DMS153 (cell line): ENCODE measurements around the gene NAAA.
A peak's percentile ranks its signal among the peaks of the same experiment; 100 is the strongest.
"Not testable (repeated sequence)": the region's sequence is repeated elsewhere in the genome, so short reads cannot be mapped to it uniquely, and the experiment has no call there.

Experiments
- DNase-seq: peaks from one replicate; lab custom pipeline; 2025; lab: John Stamatoyannopoulos, UW

Gene NAAA

DNA sequence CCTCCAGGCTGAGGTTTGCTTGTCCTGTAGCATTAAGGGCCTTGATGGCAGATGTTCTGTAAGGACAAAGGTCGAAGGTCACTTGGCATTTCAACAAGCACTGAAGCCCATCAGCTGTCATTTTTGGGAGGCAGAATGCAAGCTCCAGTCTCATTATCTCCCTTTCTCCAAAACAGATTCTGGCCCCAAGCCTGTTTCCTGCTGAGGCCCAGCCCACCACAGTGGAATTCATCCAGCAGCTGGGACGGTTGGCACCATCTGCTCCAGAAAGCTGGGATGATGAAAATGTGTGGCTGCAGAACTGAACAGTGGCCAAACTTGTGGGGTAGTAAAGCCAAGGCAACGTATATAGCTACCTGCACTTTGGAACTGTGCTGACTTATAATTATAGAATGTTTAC, 20.9 kb downstream of the NAAA start:
- DNase-seq: no peak

DNA sequence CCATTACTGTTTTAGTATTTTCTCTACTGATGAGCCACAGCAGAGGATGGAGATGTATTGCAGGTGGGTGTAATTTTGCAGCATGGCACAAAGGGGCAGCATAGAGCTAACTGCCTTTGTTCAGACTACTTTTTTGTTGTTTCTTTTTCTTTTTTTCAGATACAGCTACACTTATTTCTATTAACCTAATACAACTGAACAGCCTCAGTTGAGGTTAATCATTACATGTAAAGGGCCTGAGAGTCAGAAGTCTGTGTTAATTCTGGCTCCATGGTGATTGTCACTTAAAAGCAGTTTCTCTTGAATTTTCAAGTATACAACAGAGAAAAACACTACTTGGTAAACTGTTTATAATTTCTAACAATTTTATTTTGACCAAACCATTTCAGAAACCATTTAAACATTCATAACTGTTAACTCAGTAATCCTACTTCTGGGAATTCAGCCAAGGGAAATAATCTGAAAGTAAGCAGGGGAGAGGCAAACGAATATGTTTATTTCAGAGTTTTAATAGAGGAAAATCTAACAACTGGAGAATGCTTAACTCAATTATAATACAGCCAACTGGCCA, 24.6 kb downstream of the NAAA start:
- DNase-seq: peak; percentile 19

DNA sequence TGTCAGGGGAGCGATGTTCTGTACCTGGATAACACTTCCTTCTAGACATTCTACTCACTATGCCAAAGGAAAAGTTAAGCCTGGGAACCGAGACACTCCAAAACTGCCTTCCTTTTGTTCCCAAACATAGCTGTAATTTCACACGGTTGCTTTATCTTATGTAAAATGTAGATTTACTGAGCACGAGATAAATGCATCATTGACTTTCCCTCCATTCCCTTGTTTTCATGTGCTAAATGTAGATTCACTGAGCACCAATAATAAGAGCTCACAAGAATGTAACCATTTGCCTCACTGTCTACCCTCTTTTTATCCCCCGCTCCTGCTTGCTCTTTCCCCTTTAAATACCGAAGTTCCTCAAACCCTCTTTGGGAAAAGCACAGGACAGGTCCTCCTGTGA, 27.8 kb downstream of the NAAA start:
- no peak for DNase-seq

DNA sequence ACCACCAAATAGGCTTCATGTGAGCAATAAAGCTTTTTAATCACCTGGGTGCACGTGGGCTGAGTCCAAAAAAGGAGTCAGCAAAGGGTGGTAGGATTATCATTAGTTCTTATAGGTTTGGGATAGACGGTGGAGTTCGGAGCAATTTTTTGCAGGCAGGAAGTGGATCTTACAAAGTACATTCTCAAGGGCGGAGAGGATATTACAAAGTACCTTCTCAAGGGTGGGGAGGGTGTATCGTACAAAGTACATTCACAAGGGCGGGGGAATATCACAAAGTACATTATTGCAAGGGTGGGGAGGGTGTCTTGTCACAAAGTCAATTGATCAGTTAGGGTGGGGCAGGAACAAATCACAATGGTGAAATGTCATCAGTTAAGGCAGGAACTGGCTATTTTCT, 30.0 kb downstream of the NAAA start:
- DNase-seq: not testable (repeated sequence)

DNA sequence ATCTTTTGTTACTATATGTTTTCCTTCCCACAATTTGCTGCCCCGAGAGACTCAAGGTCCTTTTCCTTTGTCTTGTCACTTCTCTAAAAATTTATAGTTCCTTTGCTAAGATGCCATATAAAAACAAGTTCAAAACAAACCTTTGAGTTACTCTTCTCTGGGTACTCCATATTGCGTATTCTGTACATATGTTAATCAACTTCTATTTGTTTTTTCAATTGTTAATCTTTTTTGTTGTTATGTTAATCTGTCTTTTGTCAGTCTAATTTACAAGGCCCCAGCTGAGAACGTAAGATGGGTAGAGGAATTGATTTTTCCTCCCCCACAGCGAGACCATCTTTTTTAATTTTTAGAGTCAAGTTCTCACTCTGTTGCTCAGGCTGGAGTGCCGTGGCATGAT, 31.4 kb downstream of the NAAA start:
- no peak for DNase-seq

DNA sequence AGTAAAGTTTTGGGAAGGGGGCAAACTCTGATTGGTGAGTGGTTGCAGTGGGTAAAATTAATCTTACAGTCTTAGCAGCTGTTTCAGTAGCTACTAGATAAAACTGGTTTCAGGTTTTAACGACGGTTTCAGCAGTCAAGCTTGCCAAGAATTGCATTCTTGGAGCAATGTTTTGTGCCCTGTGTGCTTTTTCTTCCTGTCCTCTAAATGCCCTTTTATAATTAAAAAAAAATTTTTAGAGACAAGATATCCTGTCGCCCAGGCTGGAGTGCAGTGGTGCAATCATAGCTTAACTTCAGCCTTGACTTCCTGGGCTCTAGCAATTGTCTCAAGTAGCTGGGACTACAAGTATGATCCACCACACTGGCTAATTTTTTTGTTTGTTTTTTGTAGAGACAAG, 32.3 kb downstream of the NAAA start:
- DNase-seq: no peak

DNA sequence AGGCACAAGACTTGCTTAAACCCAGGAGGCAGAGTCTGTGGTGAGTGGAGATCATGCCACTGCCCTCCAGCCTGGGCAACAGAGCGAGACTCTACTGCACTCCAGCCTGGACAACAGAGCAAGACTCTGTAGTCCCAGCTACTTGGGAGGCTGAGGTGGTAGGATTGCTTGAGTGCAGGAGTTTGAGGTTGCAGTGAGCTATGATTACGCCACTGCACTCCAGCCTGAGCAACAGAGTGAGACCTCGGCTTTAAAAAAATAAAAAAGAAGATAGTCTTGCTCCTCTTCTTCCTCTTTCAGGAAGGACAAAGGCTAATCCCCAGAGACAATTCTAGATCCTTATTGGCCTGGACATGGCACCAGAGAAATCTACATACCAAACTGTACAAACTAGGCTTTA, 32.8 kb downstream of the NAAA start:
- DNase-seq: no peak

DNA sequence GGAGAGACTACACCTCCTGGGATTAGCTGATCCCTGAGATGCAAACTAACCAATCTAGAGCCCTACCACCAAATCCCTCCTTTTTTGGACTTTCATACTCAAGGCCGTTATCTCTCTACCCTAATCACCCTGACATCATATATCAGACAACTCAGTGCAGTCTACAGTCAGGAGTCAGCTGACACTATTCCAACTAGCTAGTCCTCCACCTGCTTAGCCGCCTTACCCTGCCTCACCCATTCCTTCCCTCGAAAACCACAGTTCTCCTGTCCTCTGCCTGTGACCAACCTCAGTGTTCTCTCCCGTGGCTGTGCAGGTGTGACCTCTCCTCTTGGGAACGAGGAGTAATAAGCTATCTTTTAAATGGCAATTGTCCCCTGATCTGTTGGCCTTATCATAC, 36.7 kb downstream of the NAAA start:
- no peak for DNase-seq

DNA sequence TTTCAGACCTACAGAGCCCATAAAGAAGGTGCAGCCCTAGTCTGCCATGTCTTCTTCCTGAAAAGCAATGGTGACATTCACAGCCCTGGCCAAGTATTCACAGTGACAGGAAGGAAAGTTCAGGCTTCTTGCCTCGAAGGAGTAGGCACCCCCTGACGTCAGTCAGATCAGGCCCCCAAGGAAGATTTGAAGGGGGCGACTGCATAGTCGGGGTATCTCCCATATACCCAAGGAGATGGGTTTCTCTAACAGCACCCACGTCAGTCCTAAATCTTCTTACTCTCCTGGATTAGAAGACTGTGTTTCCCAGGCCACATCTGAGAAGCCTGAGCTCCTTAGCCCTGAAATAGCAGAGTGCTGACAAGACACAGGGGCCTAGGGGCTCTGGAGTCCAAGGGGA, 38.5 kb downstream of the NAAA start, which contains the start of gene PPEF2:
Gene PPEF2 (minus strand): TSS at position 101 of the 400 bp plus-strand sequence. CDS start 6,127 bp downstream, outside the sequence.
- no peak for DNase-seq

DNA sequence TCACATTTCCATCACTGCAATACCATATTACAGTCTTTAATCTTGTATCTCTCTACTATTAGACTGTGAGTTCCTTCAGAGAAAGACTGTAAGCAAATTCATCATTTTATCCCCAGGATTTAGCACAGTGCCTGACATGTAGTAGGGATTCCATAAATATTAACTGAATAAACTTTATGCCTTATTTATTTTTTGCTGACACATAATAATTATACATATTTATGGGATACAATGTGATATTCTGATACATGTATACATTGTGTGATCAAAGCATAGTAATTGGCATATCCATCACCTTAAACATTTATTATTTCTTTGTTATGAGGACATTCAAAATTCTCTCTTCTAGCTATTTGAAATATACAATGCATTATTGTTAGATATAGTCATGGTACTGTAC, 42.3 kb downstream of the NAAA start:
- no peak for DNase-seq

DNA sequence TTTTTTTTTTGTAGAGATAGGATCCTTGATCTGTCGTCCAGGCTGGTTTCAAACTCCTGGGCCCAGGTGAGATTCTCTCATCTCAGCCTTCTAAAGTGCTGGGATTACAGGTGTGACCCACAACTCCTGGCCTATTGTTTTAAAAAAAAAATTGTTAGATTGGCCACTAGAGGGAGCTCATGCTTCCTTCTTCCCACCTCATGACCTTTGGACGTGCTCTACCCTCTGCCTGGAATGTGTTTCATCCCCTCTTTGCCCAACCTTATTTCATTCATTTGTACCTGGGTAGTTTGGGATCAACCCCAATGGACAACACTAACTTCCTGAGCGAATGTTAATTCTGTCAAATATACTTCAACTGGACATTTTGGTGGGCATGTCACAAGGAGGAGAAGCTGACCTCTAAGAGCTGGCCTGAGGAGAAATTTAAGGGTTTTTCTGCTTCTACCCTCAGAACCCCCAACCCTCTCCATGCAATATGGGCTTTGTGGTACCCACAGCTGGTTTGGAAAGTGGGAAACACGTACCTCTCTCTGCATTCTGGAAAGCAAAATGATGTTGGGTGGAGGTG, 45.0 kb downstream of the NAAA start:
- no peak for DNase-seq

DNA sequence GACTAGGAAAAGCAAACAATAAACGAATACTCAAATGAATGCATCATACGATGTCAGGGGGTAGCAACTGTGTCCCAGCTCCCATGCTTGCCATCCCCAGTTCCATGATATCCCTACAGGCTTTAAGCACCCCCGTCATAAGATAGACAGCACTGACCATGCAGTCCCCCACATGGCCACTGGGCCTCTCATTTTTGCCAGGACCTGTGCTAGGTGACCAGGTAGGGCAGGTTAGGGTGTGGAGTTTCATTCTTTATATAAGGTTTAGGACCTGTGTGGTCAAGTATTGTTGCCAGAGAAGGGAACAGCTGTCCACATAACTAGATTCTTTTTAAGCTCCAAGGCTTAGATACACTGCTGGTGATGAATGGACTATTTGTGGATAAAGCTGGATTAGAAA, 48.3 kb downstream of the NAAA start:
- DNase-seq: no peak

DNA sequence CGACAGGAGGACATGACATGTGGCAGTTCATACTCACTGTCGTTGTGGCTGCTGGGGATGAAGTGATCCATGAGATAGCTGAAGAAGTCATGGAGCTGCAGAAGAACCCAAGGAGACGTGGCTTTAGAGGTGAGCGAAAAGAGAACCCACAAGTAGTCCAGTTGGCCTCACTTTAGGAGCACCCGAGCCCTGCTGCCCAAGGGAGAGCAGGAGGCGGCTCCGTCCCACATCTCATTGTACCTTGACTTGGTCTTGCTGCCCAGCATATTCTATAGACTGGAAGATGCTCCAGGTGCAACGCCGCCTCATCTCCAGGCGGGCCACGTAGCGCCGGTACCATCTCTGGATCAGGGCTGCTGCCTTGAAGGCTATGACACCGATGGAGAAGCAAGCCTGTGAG, 49.2 kb downstream of the NAAA start:
- DNase-seq: no peak

DNA sequence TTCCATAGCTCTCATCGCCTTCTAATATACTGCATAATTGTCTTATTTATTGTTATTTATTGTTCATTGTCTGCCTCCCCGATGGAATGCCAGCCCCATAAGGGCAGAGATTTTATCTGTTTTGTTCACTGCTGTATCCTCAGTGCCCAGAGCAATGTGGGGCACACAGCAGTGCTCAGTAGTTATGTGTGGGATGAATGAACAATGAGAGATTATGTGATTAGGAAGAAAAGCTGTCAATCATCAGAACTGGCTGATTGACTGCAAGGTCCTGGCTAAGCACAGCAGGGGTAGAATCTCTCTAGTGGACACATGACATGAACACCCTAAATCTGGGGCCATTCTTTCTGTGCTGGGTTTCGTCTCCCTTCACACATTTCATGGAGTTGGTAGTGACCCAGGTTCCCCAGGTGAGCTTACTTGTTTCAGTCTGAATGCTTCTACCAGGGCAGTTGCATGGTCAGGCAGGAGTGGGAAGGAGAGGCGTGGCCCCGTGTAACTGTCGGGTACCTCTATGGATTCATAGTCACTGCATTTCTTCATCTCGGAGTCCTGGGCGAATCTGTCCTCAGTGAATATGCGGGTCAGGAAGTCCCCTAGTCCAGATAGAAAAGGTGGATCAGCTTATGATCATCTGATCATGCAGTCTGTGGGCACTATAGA, 51.1 kb downstream of the NAAA start:
- DNase-seq: no peak

DNA sequence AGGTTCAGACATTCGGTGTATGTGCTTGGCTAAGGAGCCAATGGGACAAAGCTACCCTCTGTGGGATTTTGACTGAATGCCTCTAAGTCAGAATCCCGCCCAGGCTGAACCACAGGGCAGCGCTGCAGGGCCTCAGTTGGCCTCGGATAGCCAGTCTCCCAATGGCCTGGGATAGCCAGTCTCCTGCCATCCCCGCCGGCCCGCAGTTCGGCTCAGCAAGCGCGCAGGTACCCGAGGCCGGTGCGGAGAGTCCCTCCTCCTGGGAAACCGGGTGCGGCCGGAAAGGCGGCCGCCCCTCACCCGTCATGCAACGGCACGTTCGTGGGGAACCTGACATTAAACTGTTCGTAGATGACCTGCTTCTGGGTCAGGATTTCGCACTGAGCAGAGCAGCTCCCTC, 54.7 kb downstream of the NAAA start:
- DNase-seq: no peak

DNA sequence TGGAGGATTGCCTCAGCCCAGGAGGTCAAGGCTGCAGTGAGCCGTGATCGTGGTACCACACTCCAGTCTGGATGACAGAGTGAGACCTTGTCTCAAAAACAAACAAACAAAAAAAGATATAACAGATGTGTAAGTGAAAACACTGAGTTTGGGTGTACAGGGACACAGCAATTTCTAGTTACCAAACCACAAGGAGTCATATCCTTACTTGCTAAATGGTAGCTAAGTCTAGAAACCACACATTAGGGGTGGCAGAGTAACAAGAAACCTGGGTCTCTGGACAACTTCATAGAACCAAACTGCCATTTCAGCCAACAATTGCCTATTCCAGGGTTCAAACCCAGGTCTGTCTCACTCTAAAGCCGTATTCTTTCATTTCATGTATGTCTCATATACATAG, 59.3 kb downstream of the NAAA start:
- no peak for DNase-seq

DNA sequence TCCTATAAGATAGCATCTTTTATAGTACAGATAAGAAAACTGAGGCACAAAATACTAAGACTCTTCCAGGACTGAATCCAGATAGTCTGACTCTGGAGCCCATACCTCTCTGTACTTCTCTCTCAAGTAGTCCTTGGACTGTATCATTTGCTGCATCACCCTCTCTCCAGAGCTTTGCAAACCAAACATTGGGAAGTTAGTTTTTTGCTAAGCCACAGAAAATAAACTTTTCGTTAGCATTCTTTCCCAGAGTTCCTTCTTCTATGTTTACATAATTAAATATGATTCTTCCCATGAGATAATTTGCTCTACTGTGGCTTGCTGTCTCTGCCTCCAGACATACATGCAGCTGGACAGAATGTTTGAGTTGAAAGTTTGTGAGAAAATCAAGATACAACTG, 60.5 kb downstream of the NAAA start:
- DNase-seq: no peak

DNA sequence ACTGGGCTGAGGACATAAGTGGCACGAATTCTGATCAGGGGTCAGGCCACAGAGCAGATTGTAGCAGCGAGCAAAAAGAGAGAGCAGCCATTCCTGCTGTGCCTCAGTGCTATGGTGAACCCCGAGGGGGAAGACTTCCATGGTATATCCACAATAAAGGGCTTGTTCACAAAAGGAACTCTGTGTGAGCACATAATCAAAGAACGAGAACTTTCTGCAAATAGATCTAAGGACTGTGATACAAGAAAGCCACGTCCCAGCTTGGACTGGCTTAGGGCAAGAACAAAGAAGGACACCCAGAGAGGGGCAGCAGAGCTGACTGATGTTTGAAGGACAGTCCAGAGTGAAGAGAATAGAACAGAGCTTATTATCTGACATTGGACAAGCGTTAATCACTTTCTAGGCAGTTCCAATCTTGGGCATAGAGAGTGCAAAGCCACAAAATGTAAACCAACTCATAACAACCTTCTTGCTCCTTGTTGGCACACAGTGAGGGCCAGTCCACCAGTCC, 62.5 kb downstream of the NAAA start:
- no peak for DNase-seq

DNA sequence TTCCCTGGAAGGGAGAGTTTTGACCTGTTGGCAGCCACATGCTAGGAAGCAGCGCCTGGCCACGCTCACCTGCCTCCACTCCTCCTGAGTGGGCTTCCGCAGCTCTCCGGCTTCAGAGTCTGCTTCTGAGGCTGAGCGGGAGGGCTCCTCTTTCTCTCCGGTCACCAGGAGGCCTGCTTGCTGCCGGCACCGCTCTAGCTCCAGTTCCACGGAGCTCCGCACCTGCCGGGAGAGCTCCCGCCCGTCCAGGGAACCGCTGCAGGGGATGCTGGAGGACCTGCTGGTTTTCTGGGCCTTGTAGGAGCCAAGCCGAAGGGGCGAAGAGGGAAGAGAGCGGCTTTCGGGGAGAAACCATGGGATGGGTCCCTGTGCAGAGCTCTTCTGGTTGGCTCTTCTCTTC, 64.6 kb downstream of the NAAA start:
- no peak for DNase-seq

DNA sequence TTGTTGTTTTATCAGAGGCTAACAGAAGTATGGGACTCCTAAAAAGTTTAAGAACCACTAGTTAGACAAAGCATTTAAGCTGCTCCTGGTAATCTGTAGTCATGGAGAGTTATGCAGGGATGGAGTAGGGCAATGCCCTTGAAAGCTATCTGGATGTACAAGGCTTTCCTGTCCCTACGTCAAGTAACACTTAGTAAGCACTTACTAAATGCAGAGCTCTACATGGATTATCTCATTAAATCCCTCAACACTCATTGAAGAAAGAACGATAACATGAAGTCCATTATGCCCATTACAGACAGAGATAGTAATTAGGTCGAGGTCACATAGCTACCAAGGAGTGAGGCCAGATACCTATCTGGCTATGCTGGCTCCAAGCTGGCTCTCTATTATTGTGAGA, 71.7 kb downstream of the NAAA start:
- no peak for DNase-seq

DNA sequence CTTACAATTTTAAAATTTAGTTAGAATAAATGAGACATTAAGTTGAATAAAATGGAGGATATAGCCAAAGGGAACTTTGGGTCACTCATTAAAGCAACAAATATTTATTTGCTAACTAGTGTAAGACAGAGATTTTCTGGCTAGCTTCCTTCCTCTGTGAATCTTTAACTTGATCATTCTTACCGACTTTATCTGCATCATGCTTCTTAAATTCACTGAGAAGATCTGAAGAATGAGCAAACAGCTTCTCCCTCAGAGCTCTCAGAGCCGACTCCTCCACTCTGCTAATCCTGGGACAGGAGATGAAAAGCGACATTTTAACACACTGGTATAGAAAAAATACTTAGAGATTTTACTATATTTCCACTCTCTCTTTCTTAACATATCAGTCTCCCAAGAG, 73.7 kb downstream of the NAAA start:
- no peak for DNase-seq
